GM21786 (cell line): ENCODE data around the gene SART3.
"Not testable (repeated sequence)": the region's sequence is repeated elsewhere in the genome, so short reads cannot be mapped to it uniquely, and the experiment has no call there.

ENCODE experiments used
- ATAC-seq: cut with Tn5 transposase; IDR thresholded peaks from one replicate; pipeline ENCODE4 v1.9.1; 2021; ENCODE audit not compliant: unreplicated experiment

SART3 gene

DNA sequence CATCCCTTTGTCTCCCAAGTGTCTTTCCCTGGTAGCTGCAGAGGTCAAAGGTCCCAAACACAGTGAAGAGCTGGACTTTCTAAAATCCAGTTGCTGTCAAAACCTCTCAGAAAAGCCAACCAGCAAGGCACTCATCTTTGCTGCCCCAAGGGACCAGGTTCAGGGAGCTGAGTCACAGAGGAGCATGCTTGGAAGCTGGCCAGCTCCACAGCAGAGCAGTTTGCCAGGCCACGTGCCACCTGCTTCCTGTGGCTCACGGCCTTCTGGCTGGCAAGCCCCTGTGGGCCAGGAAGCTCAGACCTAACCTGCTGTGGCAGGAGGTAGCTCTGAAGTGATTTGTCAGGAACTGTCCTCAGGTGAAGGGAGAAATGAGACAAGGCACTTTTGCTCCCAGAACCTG is 5.0 kb upstream of the SART3 start:
- ATAC-seq, result no peak

DNA sequence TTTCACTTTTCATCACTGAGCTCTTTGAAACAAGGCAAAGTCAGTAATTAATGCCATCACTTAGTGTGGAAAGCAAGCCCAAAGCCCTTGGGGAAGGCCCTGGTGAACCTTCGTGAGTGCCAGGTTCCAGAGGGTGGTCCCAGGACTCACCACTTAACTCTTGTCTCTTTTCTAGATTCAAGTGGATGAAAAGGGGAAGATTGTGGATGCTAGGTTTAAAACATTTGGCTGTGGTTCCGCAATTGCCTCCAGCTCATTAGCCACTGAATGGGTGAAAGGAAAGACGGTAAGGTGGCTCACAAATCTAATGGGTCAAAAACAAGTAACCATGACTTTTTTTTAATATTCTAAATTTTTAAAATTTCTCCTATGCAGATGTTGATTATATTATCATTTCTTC is 4.2 kb upstream of the SART3 start:
- ATAC-seq, result no peak

DNA sequence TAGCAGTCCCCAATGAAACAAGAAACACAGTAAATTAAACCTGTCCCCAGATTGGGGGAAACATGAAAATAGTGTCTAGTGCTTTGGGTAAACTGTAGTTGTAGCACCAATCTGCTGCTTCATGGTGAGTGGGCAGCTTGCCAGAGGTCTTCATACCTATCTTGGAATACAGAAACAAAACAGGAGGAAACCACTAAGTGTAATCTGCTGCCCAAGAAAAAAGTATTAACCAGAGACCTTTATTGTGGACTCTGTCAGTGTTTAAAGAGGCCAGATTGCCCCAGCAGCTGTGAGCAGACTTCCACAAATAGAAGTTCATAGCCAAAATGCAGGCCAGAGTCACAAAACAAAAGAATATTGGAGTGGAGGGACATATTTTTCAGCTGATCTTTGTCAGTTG is 3.8 kb upstream of the SART3 start:
- ATAC-seq, result no peak

DNA sequence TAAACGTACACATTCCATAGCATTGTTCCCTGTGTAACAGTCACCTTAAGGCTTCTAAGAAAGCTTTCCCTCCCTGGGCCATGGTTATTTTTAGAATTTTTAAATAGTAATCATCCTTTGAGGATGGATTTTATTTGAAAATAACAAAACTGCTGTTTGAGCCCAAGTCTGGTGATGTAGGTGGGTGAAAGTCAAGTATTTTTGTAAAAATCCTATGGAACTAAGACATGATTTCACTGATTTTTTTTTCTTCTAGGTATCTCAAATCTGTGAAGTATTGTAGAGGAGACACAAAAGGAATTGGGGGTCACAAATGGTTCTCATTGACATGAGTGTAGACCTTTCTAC is 2.8 kb upstream of the SART3 start:
- no peak for ATAC-seq

DNA sequence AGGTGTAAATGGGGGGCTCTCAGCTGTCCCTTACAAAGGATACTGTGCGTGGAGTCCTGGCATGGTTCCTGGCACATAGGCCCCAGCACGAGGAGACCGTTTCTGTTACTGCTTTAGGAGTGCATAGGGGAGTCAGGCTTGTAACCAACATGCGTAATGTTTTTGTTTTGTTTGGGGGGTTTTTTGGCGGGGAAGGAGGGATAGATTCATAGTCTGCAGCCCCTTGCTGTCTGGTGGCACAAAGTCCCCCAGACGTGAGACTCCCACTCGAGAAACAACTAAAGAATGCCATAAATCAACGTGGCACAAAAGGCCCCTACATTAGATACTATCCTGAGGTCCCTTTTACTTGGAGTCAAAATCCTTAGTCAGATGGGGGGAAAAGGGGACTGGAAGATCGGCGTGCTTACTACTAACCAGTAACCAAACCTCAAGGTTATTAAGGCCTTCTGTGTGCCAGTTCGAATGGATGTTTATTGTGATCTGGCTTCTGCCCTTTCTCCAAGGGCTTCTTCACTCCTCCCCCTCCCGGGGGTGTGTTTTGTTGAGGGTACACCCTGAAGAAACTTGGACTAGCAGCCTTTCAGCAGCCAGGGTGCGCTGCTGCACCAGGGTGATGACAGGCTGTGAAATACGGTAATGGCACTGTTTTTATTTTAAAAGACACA is 2.3 kb upstream of the SART3 start:
- no peak for ATAC-seq

DNA sequence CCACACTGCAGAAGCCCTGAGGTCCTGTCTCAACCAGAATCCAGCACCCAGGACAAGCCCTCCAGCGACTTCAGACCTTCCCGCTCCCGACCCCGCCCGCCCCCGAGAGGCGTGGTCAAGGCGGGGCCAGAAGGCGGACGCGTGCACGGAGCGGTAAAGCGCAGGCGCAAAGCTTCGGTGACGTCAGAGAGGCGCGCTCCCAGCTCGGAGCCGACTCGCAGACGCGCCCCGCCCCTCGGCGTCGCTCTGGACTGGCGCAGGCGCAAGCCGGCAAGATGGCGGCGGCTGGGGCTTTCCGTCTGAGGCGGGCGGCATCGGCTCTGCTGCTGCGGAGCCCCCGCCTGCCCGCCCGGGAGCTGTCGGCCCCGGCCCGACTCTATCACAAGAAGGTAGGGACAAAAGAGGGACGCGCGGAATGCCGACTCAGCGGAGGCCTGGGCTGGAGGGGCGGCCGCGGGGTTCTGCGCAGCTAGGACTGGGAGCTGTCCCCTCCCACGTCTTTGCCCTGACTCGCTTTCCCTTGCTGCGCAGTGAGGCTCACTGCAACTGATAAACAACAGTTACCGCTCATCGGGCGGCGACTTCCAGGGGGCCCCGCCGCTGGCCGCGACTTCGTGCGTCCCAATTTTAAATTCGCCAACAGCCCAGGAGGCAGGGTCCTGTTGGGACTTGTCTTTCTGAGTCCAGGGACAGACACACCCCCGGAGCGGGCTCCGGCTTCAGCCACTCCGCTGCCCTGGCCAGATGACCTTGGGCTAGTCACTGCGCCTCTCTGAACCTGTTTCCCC is 1.6 kb upstream of the SART3 start, which contains the start of gene ISCU:
Gene ISCU (plus strand): TSS at position 249 of the 788 bp plus-strand sequence. CDS start 27 bp downstream, at position 276.
- ATAC-seq, result peak; percentile 50

DNA sequence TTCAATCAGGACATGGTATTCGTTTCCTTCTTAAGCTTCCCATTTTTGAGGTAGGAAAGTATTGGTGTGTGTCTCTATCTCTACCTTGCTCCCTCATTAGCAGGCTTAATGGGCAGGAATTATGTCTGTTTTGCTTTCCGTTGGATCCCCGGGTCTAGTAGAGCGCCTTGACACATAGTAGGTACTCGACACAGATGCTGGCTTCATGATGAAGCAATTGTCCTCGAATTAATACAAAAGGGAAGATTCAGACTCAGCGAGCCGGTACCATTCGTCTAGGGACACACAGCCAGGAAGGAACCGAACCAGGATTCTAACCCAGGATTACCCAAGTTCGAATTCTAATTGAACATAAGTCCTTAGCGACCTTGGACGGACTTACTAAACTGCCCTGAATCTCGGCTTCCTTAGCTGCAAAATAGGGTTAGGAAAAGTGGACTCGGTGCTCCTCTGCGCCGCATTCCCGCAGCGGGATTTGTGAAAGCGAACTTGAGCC is 927 bp upstream of the SART3 start:
- no peak for ATAC-seq

DNA sequence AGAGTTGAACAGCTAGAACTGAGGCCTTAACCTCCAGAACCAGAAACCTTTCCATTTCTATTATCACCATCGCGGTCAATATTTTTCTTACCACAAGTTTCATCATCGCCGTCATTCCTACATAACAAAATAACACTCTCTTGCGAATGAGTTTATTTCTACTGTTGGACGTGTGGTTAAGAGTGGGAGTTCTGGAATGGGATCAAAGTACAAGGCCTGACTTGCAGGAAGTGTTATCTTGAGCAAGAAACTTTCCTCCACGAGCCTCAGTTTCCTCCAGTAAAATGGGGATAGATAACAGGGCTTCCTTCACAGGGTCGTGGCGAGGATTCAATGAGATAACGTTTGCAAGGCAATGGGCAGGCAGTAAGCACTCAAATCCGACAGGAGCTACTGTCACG is 652 bp downstream of the SART3 start:
- ATAC-seq, result no peak

DNA sequence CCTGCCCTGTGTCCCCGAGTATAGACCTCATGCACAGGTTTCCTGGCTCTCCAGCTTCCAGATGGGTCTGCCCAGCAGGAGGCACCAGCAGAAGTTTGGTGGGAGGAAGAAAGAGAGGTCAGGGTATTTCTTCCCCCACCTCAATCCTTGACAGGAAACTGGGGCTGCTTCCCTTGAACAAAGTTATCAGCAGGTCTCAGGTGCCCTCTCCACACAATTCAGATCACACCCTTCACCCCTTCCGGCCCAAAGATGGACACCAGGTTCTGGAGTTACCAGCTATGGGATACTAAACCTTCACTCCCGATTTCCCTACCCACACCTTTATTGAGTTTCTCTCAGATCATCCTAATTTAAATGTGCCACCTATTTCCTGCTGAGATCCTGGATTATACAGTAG is 1.2 kb downstream of the SART3 start:
- ATAC-seq, result no peak

DNA sequence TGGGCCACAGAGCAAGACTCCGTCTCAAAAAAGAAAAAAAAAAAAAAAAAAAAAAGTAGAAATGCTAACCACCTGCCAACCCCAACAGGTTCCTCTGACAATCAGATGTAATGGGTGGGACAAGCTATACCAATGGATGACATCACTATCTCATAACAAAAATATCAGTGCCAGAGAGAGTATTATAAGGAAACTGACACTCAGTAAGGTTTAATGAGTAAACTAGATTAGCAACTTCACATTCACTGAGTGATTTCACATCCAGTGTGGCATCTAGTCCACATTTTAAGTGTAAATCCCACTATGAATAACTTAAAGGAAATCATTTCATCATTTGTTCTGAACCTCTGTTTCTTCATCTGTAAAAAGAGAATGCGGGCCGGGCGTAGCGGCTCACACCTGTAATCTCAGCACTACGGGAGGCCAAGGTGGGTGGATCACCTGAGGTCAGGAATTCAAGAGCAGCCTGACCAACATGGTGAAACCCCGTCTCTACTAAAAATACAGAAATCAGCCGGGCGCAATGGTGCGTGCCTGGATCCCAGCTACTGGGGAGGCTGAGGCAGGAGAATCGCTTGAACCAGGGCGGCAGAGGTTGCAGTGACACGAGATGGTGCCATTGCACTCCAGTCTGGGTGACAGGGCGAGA is 1.8 kb downstream of the SART3 start:
- no peak for ATAC-seq

DNA sequence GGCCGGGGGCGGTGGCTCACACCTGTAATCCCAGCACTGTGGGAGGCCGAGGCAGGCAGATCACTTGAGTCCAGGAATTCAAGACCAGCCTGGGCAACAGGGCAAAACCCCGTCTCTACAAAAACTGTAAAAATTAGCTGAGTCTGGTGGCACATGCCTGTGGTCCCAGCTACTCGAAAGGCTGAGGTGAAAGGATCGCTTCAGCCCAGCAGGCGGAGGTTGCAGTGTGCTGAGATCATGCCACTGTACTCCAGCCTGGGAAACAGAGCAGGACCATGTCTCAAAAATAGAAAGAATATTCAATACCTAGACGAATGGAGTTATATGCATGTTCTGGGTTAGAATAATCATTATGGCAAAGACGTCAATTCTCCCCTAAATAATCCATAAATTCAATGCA is 5.6 kb downstream of the SART3 start:
- ATAC-seq, result not testable (repeated sequence)

DNA sequence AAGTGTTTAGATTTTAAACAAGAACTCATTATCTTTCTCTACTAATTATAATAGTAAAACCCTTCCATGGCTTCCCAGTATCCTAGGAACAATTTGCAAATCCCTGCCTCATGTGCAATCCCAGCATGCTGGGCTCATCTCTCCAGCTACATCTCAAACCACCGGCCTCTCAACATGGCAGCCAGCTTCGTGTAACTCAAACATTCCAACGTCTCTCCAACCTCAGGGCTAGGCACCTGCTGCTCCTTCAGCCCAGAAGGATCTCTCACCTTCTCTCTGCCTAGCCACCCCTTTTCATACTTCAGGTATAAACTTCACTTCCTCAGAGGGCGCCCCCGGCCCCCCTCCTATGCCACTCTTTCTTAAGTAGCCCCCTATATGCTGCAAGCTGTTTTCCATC is 7.2 kb downstream of the SART3 start:
- ATAC-seq, result no peak

DNA sequence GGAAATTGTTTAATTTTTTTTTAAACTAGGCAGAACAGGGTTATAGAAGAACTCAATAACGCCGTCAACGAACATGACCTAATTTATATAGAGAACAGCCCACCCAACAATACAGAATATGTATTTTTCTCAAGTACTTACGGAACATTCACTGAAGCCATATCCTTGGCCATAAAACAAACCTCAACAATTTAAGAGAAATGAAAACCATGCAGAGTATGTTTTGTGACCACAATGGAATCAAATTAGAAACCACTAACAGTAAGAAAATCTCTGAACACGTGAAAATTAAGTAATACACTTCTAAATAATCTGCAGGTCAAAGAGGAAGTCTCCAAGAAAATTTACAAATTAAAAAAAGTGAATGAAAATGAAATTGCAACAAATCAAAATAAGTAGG is 9.4 kb downstream of the SART3 start:
- ATAC-seq, result no peak

DNA sequence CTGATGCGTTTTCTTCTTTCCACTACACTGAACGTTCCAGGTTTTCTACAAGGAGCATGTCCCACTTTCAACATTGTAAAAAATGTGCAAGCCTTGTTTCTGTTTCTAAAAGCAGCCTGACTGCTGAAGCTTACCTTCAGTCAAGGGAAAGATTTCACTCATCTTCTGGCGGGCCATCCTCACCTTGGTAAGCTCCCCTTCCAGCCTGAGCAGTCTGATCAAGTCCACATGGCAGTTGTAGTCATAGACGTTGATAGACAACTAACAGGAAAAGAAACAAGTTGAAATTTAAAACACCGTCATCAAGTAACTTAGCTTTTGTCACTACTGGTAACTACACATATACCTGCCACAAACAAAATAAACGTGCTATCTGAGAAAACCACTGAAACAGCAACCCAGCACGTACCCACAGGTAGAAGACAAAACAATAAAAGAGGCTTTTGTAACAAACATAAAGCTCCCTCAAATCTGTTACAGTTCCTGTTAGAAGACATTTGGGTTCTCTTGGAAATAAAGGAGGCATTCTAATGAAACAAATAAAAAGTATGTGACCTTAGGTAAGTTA is 11.9 kb downstream of the SART3 start:
- no peak for ATAC-seq

DNA sequence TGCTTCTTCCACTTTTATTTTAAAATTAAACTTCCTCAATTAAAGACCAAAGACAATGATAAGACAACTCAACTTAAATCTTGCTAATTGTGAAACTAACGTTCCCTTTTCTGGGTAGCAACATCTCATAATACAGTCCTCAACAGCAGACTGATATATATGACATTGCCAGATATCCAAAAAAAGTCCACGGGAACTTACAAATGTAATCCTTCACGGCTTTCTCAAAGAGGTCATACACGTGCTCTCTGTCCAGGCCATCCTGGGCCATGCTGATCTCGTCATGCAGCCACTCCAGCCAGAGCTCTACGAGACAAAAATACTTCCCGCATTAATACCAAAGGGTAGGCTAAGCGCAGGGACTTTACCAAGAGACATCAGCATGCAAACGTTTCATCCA is 13.3 kb downstream of the SART3 start:
- ATAC-seq, result no peak

DNA sequence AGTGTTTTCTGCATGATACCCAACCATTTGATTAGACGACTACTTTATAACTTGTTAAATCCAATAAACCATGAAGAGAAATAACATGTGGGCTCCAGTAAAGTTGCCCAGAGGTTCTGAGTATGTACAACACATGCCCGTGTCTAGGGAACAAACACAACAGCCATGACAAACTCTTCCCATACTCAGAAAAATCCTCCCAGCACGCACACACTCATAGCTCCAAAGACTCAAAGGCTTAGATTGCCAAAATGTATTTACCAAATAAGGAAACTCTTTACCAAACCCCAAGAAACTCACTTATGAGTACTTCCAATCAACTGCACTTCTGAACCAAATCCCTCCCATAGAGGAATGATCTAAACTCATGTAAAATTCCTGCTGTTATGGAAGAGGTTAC is 17.3 kb downstream of the SART3 start:
- no peak for ATAC-seq

DNA sequence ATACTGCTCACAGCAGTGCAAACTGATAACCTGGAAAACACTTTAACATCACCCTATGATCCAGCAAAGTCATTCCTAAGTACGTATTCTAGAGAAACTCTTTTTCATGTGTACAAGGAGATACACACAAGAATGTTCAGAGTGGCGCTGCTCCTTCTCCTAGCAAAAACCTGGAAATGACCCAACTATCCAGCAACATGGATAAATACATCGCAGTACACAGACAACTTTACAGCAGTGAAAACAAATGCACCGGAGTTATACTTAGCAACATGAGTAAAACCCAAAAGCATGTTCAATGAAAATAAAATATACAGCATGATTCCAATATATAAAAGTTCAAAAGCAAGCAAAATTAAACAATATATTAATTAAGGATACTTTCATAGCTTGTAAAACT is 18.7 kb downstream of the SART3 start:
- no peak for ATAC-seq

DNA sequence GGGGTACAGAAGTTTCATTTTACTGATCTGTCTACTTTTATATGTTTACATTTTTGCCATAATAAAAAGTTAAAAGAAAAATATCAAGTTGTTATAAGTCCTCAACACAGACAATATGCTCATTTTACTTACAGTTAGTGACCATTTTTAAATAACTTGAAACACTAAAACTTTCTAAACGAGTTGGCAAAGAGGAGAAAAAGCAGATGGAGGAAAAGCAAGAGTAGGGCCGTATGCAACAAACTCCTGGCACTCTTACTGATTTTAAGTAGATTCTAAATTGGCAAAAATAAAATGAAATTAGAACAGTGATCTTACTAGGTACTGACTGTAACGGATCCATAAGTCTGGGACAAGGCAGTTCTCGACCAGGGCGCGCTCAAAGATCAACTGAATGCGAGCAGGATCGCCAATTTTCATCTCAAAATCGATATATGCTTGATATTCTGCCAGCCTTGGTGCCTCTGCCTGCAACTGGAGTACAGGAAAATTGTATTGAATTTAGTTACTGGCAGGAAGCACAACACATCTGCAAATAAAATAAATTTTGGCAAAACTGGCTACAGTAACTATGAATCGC is 22.3 kb downstream of the SART3 start:
- no peak for ATAC-seq

DNA sequence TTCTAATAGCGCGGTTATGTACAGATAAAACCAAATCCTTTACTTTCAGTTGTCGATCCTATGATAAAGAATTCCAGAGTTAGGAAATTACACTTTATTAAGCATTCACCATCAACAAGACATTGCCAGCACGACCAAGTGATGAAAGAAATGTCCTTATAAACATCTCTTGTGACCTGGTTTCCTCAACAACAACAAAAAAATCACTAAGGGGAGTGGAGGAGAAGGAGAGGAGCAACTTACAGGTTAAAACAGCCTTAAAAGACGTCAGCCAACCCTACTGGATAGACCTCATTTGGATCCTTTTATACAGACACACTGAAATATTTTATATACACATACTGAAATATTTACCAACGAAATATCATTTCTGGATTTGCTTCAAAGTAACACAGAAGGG is 22.8 kb downstream of the SART3 start:
- ATAC-seq, result no peak

DNA sequence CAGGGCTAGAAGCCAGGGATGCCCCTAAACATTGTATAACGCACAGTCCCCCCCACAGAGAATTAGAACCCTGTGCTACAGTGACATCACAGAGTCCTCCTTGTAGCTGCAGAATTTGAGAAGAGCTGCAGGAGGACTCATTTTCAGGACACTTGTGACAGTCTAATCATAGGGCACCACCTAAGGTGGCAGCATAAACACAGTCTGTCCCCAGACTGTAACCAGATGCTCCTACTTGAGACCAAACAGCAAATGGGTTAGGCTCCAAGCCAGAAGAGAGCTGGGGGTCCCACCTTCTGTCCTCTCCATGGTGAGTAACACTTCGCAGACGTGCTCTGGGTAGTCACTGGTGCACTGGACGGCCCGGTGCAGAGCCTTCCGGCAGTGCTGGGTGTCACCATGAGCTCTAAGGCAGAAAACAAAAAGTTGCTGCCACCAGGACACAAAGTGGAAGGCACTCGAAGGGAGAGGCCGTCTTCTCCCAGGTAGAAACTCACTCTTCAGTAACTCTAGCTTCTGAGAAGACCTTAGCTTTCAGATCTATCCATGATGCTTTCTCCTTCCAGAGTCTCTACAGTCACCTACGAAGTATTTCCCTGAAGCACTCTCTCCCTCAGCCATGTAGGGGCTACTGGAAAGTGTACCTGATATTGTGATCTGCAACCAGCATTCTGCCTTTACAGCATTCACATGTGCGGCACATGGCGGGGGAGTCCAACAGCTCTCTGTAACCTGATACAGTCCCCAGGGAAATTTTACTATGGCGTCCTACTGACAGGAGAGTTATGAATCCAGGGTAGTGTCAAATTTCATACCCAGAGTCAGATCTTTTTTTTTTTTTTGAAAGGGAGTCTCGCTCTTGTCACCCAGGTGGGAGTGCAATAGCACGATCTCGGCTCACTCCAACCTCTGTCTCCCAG is 28.8 kb downstream of the SART3 start:
- no peak for ATAC-seq
